H1 (cell line): ENCODE results near the gene DENND10. TPM values are rescaled to one million over a fixed set of nuclear protein-coding genes. Genes with fewer than 3 reads are reported as not detected.

Experiments
- GTF2F1 ChIP-seq: IDR thresholded peaks from 2 replicates; pipeline ENCODE4 v1.6.1; 2012; ENCODE audit warnings: low read depth, low read length, improper control_type of control experiment, borderline replicate concordance
- KDM1A ChIP-seq: fragments of 200-600, 300-600 bp; sonication (generic); IDR thresholded peaks from 2 replicates; pipeline ENCODE4 v1.7.1; 2016; ENCODE audit warnings: mild to moderate bottlenecking, low read length, borderline replicate concordance
- MAFK ChIP-seq: IDR thresholded peaks from 2 replicates; pipeline ENCODE4 v1.6.1; 2012; ENCODE audit warnings: low read depth, mild to moderate bottlenecking, improper control_type of control experiment, low read length
- NRF1 ChIP-seq: IDR thresholded peaks from 2 replicates; pipeline ENCODE4 v1.6.1; 2011; ENCODE audit warnings: mild to moderate bottlenecking, low read depth, low read length, improper control_type of control experiment
- PHF8 ChIP-seq: fragments of 200-600 bp; sonication (generic); conservative IDR thresholded peaks from 2 replicates; pipeline ENCODE4 v1.7.1; 2012; ENCODE audit warnings: low read depth, mild to moderate bottlenecking, inconsistent platforms, low read length, moderate library complexity
- SIRT6 ChIP-seq: IDR thresholded peaks from one replicate; pipeline ENCODE4 v1.7.1; 2012; ENCODE audit warnings: low read length, inconsistent platforms
- polyA plus RNA-seq, 7 experiments: library from polyadenylated mRNA; depleted of rRNA in 3 of 7; stranded (reverse) in 5 of 7; unstranded in 2 of 7; fragments of >200 nt in 5 of 7; fragments of 200-250 nt in 2 of 7; gene quantifications; 1 replicate in 5 of 7; 2 replicates in 1 of 7; 4 replicates in 1 of 7; pipeline versions ENCODE4 v1.2.1 to v1.2.3, GENCODE V29; 2011 to 2013; ENCODE audit warnings: missing spikeins in 2 of 7, mixed read lengths in 2 of 7
- total RNA-seq: library from RNA; stranded (reverse); fragmentation: NEBNext Ultra II Directional; extraction: Animal tissue kit (Norgen Biotek cat#: 25700); gene quantifications from 2 replicates; pipeline ENCODE4 v1.2.1, GENCODE V29; 2021
- TF ChIP-seq, protein P1 (sequence below): IDR thresholded peaks from 2 replicates; pipeline ENCODE4 v1.6.1; 2011; ENCODE audit warnings: low read length, improper control_type of control experiment

Gene DENND10
- total and polyA plus RNA-seq, 2 of the 8 experiments (the other 6 are each of a cell fraction or from before 2014, with no cell fraction given), result 49.3 to 64.4 TPM

GRCh38 chr10:119101366-119102098 is 2.4 kb upstream of the DENND10 start (continued):
- TF ChIP-seq, protein P1, sequence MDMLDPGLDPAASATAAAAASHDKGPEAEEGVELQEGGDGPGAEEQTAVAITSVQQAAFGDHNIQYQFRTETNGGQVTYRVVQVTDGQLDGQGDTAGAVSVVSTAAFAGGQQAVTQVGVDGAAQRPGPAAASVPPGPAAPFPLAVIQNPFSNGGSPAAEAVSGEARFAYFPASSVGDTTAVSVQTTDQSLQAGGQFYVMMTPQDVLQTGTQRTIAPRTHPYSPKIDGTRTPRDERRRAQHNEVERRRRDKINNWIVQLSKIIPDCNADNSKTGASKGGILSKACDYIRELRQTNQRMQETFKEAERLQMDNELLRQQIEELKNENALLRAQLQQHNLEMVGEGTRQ, result no peak
- no peak for TF ChIP-seq KDM1A
- no peak for TF ChIP-seq PHF8
- no peak for TF ChIP-seq GTF2F1
- TF ChIP-seq NRF1, result no peak
- no peak for TF ChIP-seq SIRT6
- no peak for TF ChIP-seq MAFK
